Psoas muscle (tissue), 8 donors: ENCODE measurements around the gene GNG12. TPM values are rescaled to one million over a fixed set of nuclear protein-coding genes. Genes with fewer than 3 reads are reported as not detected.

Experiments used
- ATAC-seq, 4 donors: fragments of 200-7000 bp; cut with Tn5 transposase; one replicate each; pipeline ENCODE4 v1.9.1; 2020; ENCODE audit warnings: moderate library complexity in 3 of 4, mild to moderate bottlenecking in 2 of 4
- DNase-seq, 2 donors: peaks; one replicate each; pipeline ENCODE4 v3.0.0-alpha.2; 2020
- H3K27ac ChIP-seq: fragments of 200-600 bp; one replicate; pipeline ENCODE4 v1.8.0; 2022
- H3K27me3 ChIP-seq, 3 donors: fragments of 200-600 bp in 1 of 3; one replicate each; pipeline versions ENCODE4 v1.6.1 to v1.8.0; 2013 to 2022; ENCODE audit warnings: low read length in 2 of 3, mild to moderate bottlenecking in 2 of 3, moderate library complexity in 1 of 3; ENCODE audit not compliant: insufficient read depth in 3 of 3
- H3K36me3 ChIP-seq, 2 donors: fragments of 200-600 bp in 1 of 2; one replicate each; pipeline versions ENCODE4 v1.6.1 to v1.8.0; 2013 to 2022; ENCODE audit warnings: low read depth in 1 of 2, mild to moderate bottlenecking in 1 of 2, moderate library complexity in 1 of 2; ENCODE audit not compliant: insufficient read depth in 1 of 2
- H3K4me1 ChIP-seq: fragments of 200-600 bp; one replicate; pipeline ENCODE4 v1.8.0; 2022
- H3K4me3 ChIP-seq: fragments of 200-600 bp; one replicate; pipeline ENCODE4 v1.8.0; 2022; ENCODE audit warnings: mild to moderate bottlenecking
- H3K9me3 ChIP-seq: fragments of 200-600 bp; one replicate; pipeline ENCODE4 v1.8.0; 2022
- CTCF ChIP-seq: fragments of 200-600 bp; IDR thresholded peaks from one replicate; pipeline ENCODE4 v1.8.0; 2022; ENCODE audit warnings: antibody characterized with exemption
- WGBS, 3 donors: extraction: QIAGEN DNeasy Blood & Tissue Kit; methylation state at CpG; one replicate each; pipeline versions ENCODE4 v1.1.6 to v1.1.7; 2013; 5-methylcytosine and 5-hydroxymethylcytosine counted together
- intact Hi-C, 2 donors: fragments of 100-400 bp; cut with DNase I; formaldehyde crosslinking; loops; one replicate each; pipeline versions ENCODE4 v1.11.0 to v1.14.2; 2022
- polyA plus RNA-seq, 3 donors: library from polyadenylated mRNA; stranded (reverse); fragments of 200-250 nt; gene quantifications; one replicate each; pipeline ENCODE4 v1.2.3, GENCODE V29; 2013
- total RNA-seq, 4 donors: library from RNA; stranded (reverse); fragmentation: NEBNext Ultra II Directional in 2 of 4; extraction: Animal tissue kit (Norgen Biotek cat#: 25700) in 2 of 4; gene quantifications; one replicate each; pipeline versions ENCODE4 v1.2.1 to v1.2.4, GENCODE V29; 2021 to 2023
- donor health status: healthy with polysubstance abuse.
- donor health status: DM: no; HTN: no; CAD: no; lungs with moderate emphysema.
- donor health status: Bipolar disorder and iron deficiency.
- donor health status: healthy.
- donor health status: DM: yes; HTN: yes; CAD: no.
- donor health status: DM: no; HTN: no; CAD: no.
- donor health status: DM: no; HTN: no; CAD: no.
- donor health status: DM: yes; HTN: yes; CAD: no.

The GNG12 gene
- total and polyA plus RNA-seq, 7 donors, result 8.9 to 25.1 (median 18.6) TPM

- H3K4me1 ChIP-seq, result peaks cover 11% of the 10 kb centered on the region
- H3K9me3 ChIP-seq, result no peaks in the 10 kb centered on the region
- 83 to 90% (median 87%) methylated on average over 2 of the region's 2 CpGs for WGBS, 3 donors
- no peak for ATAC-seq
- TF ChIP-seq CTCF, result no peak
- H3K27ac ChIP-seq, result no peak overlapping the region
- no peaks in the 10 kb centered on the region for H3K36me3 ChIP-seq
- no peak overlapping the region for H3K4me3 ChIP-seq
- no peak for DNase-seq
- intact Hi-C loops, result no loop called here
- H3K27me3 ChIP-seq, result no peaks in the 10 kb centered on the region
Observed at GRCh38 chr1:67804710-67805109, 28.6 kb downstream of the GNG12 start.

GRCh38 chr1:67803380-67804279 lies 29.6 kb downstream of the GNG12 start:
- Histone ChIP-seq H3K27me3 (no peaks in the 10 kb centered on the region), H3K4me1 (peaks cover 11% of the 10 kb centered on the region), H3K27ac (no peak overlapping the region), H3K36me3 (no peaks in the 10 kb centered on the region), H3K9me3 (no peaks in the 10 kb centered on the region), H3K4me3 (no peak overlapping the region)
- no peak for DNase-seq
- no peak for TF ChIP-seq CTCF
- no peak for ATAC-seq
- intact Hi-C loops, result no loop called here
- WGBS, 3 donors, result 66 to 74% (median 70%) methylated on average over 7 of the region's 7 CpGs

GRCh38 chr1:67802565-67802964 lies 30.7 kb downstream of the GNG12 start:
- Histone ChIP-seq H3K36me3 (no peaks in the 10 kb centered on the region), H3K4me3 (no peak overlapping the region), H3K9me3 (no peaks in the 10 kb centered on the region), H3K27ac (no peak overlapping the region), H3K4me1 (peaks cover 11% of the 10 kb centered on the region), H3K27me3 (no peaks in the 10 kb centered on the region)
- ATAC-seq (no peak), DNase-seq (no peak)
- no peak for TF ChIP-seq CTCF
- WGBS, 3 donors, result 57 to 88% (median 76%) methylated on average over 3 of the region's 3 CpGs
- intact Hi-C loops, result no loop called here

GRCh38 chr1:67801903-67802302 lies 31.4 kb downstream of the GNG12 start:
- no peak for ATAC-seq
- Histone ChIP-seq H3K9me3 (no peaks in the 10 kb centered on the region), H3K4me3 (no peak overlapping the region), H3K27me3 (no peaks in the 10 kb centered on the region), H3K4me1 (peaks cover 11% of the 10 kb centered on the region), H3K36me3 (no peaks in the 10 kb centered on the region), H3K27ac (no peak overlapping the region)
- DNase-seq, result no peak
- no peak for TF ChIP-seq CTCF
- intact Hi-C loops, result no loop called here
